ENCODE results near the gene DNAH3.
A peak's percentile ranks its signal among the peaks of the same experiment; 100 is the strongest.
"Not testable (repeated sequence)": the region's sequence is repeated elsewhere in the genome, so short reads cannot be mapped to it uniquely, and the experiment has no call there.

DNAH3 gene

GRCh38 chr16:21063314-21063713, 87.3 kb downstream of the DNAH3 start:
- not testable (repeated sequence) for DNase-seq

- no peak for DNase-seq
Measured at GRCh38 chr16:21060027-21060510, 90.6 kb downstream of the DNAH3 start.

GRCh38 chr16:21057875-21058274, 92.8 kb downstream of the DNAH3 start:
- no peak for DNase-seq

GRCh38 chr16:21056396-21056795, 94.2 kb downstream of the DNAH3 start:
- DNase-seq: no peak

- DNase-seq: not testable (repeated sequence)
Measured at GRCh38 chr16:21055738-21056137, 94.9 kb downstream of the DNAH3 start.

- DNase-seq: no peak
Measured at GRCh38 chr16:21053590-21053989, 97.1 kb downstream of the DNAH3 start.

GRCh38 chr16:21048091-21048912, 102.3 kb downstream of the DNAH3 start:
- not testable (repeated sequence) for DNase-seq

GRCh38 chr16:21038197-21038596, 112.4 kb downstream of the DNAH3 start:
- no peak for DNase-seq

GRCh38 chr16:21037736-21038135, 112.9 kb downstream of the DNAH3 start:
- DNase-seq: no peak

GRCh38 chr16:21037168-21037567, 113.5 kb downstream of the DNAH3 start:
- DNase-seq: no peak

- no peak for DNase-seq
Measured at GRCh38 chr16:21036471-21036870, 114.2 kb downstream of the DNAH3 start.

- no peak for DNase-seq
Measured at GRCh38 chr16:21033704-21034103, 116.9 kb downstream of the DNAH3 start.

- DNase-seq: no peak
Measured at GRCh38 chr16:21033264-21033663, 117.4 kb downstream of the DNAH3 start.

- DNase-seq: no peak
Measured at GRCh38 chr16:21028728-21029127, 121.9 kb downstream of the DNAH3 start.

GRCh38 chr16:21026846-21027245, 123.8 kb downstream of the DNAH3 start:
- DNase-seq: no peak

GRCh38 chr16:21023509-21024202, 127.0 kb downstream of the DNAH3 start:
- no peak for DNase-seq

GRCh38 chr16:21021316-21021715, 129.3 kb downstream of the DNAH3 start:
- no peak for DNase-seq

GRCh38 chr16:21009815-21010214, 140.8 kb downstream of the DNAH3 start:
- no peak for DNase-seq

- no peak for DNase-seq
Measured at GRCh38 chr16:21005008-21005407, 145.6 kb downstream of the DNAH3 start.

GRCh38 chr16:21001262-21001661, 149.4 kb downstream of the DNAH3 start:
- peak; percentile 9 for DNase-seq

- DNase-seq: no peak
Measured at GRCh38 chr16:20997147-20997546, 153.5 kb downstream of the DNAH3 start.

- DNase-seq: no peak
Measured at GRCh38 chr16:20995711-20996110, 154.9 kb downstream of the DNAH3 start.

- DNase-seq: not testable (repeated sequence)
Measured at GRCh38 chr16:20989496-20990070, 161.1 kb downstream of the DNAH3 start.

GRCh38 chr16:20987049-20987448, 163.6 kb downstream of the DNAH3 start:
- DNase-seq: no peak
